Ovary (tissue), 9 donors: ENCODE data around the gene PRDM8. TPM values are rescaled to one million over a fixed set of nuclear protein-coding genes. Genes with fewer than 3 reads are reported as not detected.

Source experiments
- DNase-seq, 5 donors: peaks; one replicate each; pipeline ENCODE4 v3.0.0-alpha.2; 2019 to 2020
- H3K27ac ChIP-seq, 2 donors: fragments of 200-600 bp; one replicate each; pipeline versions ENCODE4 v1.5.1 to v1.8.0; 2019 to 2022
- H3K27me3 ChIP-seq: fragments of 200-600 bp; one replicate; pipeline ENCODE4 v1.8.0; 2022
- H3K36me3 ChIP-seq: fragments of 200-600 bp; sonication (generic); one replicate; pipeline ENCODE4 v1.5.1; 2019
- H3K4me1 ChIP-seq: one replicate; pipeline ENCODE4 v1.8.1; 2013; ENCODE audit warnings: mild to moderate bottlenecking, moderate library complexity; ENCODE audit not compliant: insufficient read depth
- H3K4me3 ChIP-seq: fragments of 200-600 bp; sonication (generic); one replicate; pipeline ENCODE4 v1.5.1; 2017
- H3K9me3 ChIP-seq, 2 donors: fragments of 200-600 bp in 1 of 2; sonication (generic) in 1 of 2; one replicate each; pipeline versions ENCODE4 v1.5.1 to v1.8.1; 2013 to 2019; ENCODE audit warnings: mild to moderate bottlenecking in 1 of 2, moderate library complexity in 1 of 2
- EP300 ChIP-seq: sonication (generic); formaldehyde crosslinking; IDR thresholded peaks from one replicate; pipeline ENCODE4 v1.6.1; 2017; ENCODE audit warnings: antibody characterized with exemption
- POLR2A ChIP-seq: fragments of 450-650 bp; IDR thresholded peaks from one replicate; pipeline ENCODE4 v1.6.1; 2017; ENCODE audit warnings: antibody characterized with exemption, mild to moderate bottlenecking, moderate library complexity
- WGBS, 3 donors: extraction: QIAGEN DNeasy Blood & Tissue Kit in 1 of 3; methylation state at CpG; one replicate each; pipeline versions ENCODE4 v1.1.5 to v1.1.7; 2013 to 2017; 5-methylcytosine and 5-hydroxymethylcytosine counted together
- intact Hi-C, 4 donors: fragments of 100-400 bp; cut with DNase I; formaldehyde crosslinking; loops; one replicate each; pipeline versions ENCODE4 v1.11.0 to v1.15.1; 2022 to 2023
- polyA plus RNA-seq, 2 donors: library from polyadenylated mRNA; stranded (reverse); fragments of 200-250 nt in 1 of 2; fragments of 350-450 nt in 1 of 2; fragmentation: Illumina TruSeq in 1 of 2; extraction: RNeasy Lipid Tissue Mini Kit (QIAGEN cat#74804) in 1 of 2; gene quantifications; one replicate each; pipeline ENCODE4 v1.2.3, GENCODE V29; 2013 to 2014
- total RNA-seq, 7 donors: library from RNA; depleted of rRNA in 2 of 7; stranded (reverse); fragments of >200 nt in 2 of 7; fragmentation: NEBNext Ultra II Directional in 3 of 7; extraction: Animal tissue kit (Norgen Biotek cat#: 25700) in 3 of 7; gene quantifications; one replicate each; pipeline versions ENCODE4 v1.1.0 to v1.2.4, GENCODE V29; 2016 to 2023
- TF ChIP-seq, protein P1 (sequence below), 3 donors: fragments of 450-650 bp in 2 of 3; fragments of 200-600 bp in 1 of 3; IDR thresholded peaks; one replicate each; pipeline versions ENCODE4 v1.5.1 to v1.8.0; 2016 to 2022; ENCODE audit warnings: antibody characterized with exemption in 3 of 3, mild to moderate bottlenecking in 1 of 3
- donor health status: DM: no; HTN: no; CAD: no; lungs with moderate emphysema.
- donor health status: DM: no; HTN: no; CAD: no.
- donor health status: Bipolar disorder and iron deficiency.
- donor health status: DM: yes; HTN: yes; CAD: no.
- donor health status: DM: no; HTN: no; CAD: no.
- donor health status: DM: yes; HTN: yes; CAD: no.

The PRDM8 gene
- total and polyA plus RNA-seq, 9 donors: 3.6 to 14.3 (median 6.5) TPM

DNA sequence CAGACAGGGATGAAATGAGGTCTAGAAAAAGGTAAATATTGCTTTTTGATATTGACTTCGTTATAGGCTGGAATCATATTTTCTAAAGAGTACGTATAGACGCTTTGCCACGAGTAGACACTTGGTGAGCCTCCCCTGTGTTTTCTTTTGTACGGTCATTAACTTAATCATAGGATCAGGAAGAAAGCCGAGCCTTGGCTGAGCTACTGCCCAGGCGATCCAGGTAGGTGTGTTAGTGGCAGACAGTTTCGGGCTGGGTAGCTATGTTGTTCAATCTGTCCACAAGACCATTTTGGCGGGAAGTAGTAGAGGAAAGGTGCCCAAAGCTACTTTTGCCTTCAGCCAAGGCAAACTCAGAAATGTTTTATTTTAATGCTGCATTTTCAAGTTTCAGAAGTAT lies 8.8 kb downstream of the PRDM8 start:
- no peak overlapping the region for H3K4me3 ChIP-seq
- WGBS, 3 donors: 97 to 98% (median 97%) methylated on average over 9 of the region's 9 CpGs
- TF ChIP-seq POLR2A: no peak
- no peaks in the 10 kb centered on the region for H3K36me3 ChIP-seq
- no peaks in the 10 kb centered on the region for H3K27me3 ChIP-seq
- intact Hi-C loops: loop anchor here in 3 of 4 donors (5.0 to 10.0 kb wide), 3 partner anchors 1251 to 1261 kb away; no protein-coding TSS in a partner anchor
- no peaks in the 10 kb centered on the region for H3K9me3 ChIP-seq
- no peak overlapping the region for H3K27ac ChIP-seq
- peaks cover 5% of the 10 kb centered on the region for H3K4me1 ChIP-seq
- DNase-seq: no peak

DNA sequence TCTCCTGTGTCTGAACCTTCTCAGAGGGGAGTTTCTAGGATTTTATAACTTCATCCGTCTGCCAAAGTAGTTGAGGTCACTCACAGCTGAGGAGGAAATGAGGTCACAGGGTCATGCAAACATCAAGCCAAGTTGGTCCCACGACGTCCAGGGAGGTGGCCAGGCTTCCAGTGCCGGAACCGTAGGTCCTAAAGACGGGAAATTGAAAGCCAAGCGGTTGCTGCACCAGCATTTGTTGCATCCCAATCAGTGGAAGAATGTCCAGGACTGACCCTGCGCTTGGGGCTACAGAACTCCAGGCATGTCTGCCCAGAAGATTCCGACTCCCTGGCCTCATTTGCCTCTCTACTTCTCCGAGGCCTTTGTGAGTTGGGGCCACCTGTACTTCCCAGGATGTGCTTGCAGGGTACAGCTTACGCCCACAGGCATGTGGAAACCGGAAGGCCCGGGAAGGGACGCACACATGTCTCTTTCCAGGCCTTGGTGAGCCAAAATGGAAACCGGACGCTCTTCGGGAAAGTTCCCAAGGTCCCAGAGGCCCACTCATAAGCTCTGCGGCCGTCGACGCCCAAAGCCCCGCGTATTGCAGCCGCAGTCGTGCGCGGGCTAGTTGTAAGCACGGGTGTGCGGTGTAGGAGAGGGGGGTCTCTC lies 9.3 kb downstream of the PRDM8 start:
- Histone ChIP-seq H3K4me1 (peaks cover 5% of the 10 kb centered on the region), H3K36me3 (no peaks in the 10 kb centered on the region), H3K27me3 (no peaks in the 10 kb centered on the region), H3K9me3 (no peaks in the 10 kb centered on the region), H3K4me3 (no peak overlapping the region), H3K27ac (no peak overlapping the region)
- DNase-seq: no peak
- WGBS, 3 donors: 56 to 68% (median 58%) methylated on average over 29 of the region's 29 CpGs
- intact Hi-C loops: loop anchor here in 3 of 4 donors (5.0 to 10.0 kb wide), 3 partner anchors 1252 to 1262 kb away; no protein-coding TSS in a partner anchor
- TF ChIP-seq, protein P1, sequence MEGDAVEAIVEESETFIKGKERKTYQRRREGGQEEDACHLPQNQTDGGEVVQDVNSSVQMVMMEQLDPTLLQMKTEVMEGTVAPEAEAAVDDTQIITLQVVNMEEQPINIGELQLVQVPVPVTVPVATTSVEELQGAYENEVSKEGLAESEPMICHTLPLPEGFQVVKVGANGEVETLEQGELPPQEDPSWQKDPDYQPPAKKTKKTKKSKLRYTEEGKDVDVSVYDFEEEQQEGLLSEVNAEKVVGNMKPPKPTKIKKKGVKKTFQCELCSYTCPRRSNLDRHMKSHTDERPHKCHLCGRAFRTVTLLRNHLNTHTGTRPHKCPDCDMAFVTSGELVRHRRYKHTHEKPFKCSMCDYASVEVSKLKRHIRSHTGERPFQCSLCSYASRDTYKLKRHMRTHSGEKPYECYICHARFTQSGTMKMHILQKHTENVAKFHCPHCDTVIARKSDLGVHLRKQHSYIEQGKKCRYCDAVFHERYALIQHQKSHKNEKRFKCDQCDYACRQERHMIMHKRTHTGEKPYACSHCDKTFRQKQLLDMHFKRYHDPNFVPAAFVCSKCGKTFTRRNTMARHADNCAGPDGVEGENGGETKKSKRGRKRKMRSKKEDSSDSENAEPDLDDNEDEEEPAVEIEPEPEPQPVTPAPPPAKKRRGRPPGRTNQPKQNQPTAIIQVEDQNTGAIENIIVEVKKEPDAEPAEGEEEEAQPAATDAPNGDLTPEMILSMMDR (IDR thresholded peaks at IDR 0.05): no peak
- TF ChIP-seq POLR2A: no peak
- TF ChIP-seq EP300: no peak

DNA sequence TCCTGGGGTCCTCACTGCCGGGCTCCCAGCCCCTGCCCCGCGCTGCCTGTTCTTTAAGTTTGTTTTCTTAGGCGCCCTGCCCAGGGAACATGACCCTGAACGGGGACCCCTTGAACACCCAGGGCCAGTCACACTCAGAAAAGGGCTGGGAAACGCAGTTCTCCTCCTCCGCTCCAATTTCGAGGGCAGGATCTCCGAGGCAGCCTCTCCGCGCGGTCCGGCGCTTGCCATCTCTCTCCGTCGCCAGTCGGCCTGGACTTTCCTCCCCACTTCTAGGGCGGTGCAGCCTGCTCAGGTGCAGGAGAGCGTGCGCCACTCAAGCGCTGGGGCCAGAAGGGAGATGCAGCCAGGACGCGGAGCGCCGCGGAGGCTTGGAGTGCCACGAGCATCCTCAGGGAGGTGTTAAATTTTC lies 9.9 kb downstream of the PRDM8 start:
- TF ChIP-seq EP300 (no peak), POLR2A (no peak)
- TF ChIP-seq, protein P1 (IDR thresholded peaks at IDR 0.05): no peak
- intact Hi-C loops: loop anchor here in 3 of 4 donors (5.0 to 10.0 kb wide), 3 partner anchors 1252 to 1262 kb away; no protein-coding TSS in a partner anchor
- 15 to 35% (median 26%) methylated on average over 27 of the region's 27 CpGs for WGBS, 3 donors
- no peak overlapping the region for H3K27ac ChIP-seq
- no peaks in the 10 kb centered on the region for H3K9me3 ChIP-seq
- no peak for DNase-seq
- no peaks in the 10 kb centered on the region for H3K36me3 ChIP-seq
- H3K27me3 ChIP-seq: no peaks in the 10 kb centered on the region
- H3K4me1 ChIP-seq: peaks cover 2% of the 10 kb centered on the region
- no peak overlapping the region for H3K4me3 ChIP-seq

DNA sequence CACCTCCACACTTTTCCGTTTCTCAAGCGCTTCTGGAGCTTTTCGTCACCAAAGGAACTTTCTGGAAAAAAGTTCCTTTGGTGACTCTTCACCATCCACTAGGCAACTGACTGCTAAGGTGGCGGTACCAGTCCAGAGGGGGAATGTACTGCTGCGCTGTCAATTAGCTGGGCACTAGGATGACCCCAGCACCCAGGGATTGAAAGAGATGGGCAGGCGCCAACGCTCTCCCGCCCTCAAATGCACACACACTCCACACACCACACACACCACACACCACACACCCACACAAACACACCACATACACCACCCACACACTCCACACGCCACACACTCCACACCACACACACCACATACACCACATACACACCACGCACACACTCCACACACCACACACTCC lies 10.4 kb downstream of the PRDM8 start:
- TF ChIP-seq POLR2A: no peak
- TF ChIP-seq, protein P1 (IDR thresholded peaks at IDR 0.05): no peak
- no peak for TF ChIP-seq EP300
- Histone ChIP-seq H3K36me3 (no peaks in the 10 kb centered on the region), H3K27me3 (no peaks in the 10 kb centered on the region), H3K9me3 (no peaks in the 10 kb centered on the region), H3K4me3 (no peak overlapping the region), H3K4me1 (peaks cover 2% of the 10 kb centered on the region), H3K27ac (no peak overlapping the region)
- no peak for DNase-seq
- intact Hi-C loops: loop anchor here in 3 of 4 donors (5.0 to 10.0 kb wide), 3 partner anchors 1253 to 1263 kb away; no protein-coding TSS in a partner anchor
- WGBS, 3 donors: 74 to 84% (median 79%) methylated on average over 10 of the region's 10 CpGs
